Smooth muscle cell (in vitro differentiated cells): ENCODE results near the gene ENTPD1. TPM values are rescaled to one million over a fixed set of nuclear protein-coding genes. Genes with fewer than 3 reads are reported as not detected.
"Not testable (repeated sequence)": the region's sequence is repeated elsewhere in the genome, so short reads cannot be mapped to it uniquely, and the experiment has no call there.

ENCODE experiments used
- DNase-seq: peaks from one replicate; lab custom pipeline; 2025; ENCODE audit not compliant: unreplicated experiment; lab: John Stamatoyannopoulos, UW
- H2AFZ ChIP-seq: fragments of 200-600 bp; sonication (generic); 2 replicates; pipeline ENCODE4 v1.6.0; 2016; ENCODE audit warnings: antibody characterized with exemption, low read depth, mild to moderate bottlenecking
- H3F3A ChIP-seq: fragments of 200-600 bp; sonication (generic); 2 replicates; pipeline ENCODE4 v1.6.0; 2017; ENCODE audit warnings: antibody characterized with exemption, low read depth
- H3K27ac ChIP-seq: fragments of 200-600 bp; sonication (generic); 2 replicates; pipeline ENCODE4 v1.5.1; 2016; ENCODE audit warnings: low read depth, mild to moderate bottlenecking
- H3K27me3 ChIP-seq: fragments of 200-600 bp; sonication (generic); 2 replicates; pipeline ENCODE4 v1.6.1; 2016; ENCODE audit warnings: low read depth, mild to moderate bottlenecking
- H3K36me3 ChIP-seq: fragments of 200-600 bp; sonication (generic); 2 replicates; pipeline ENCODE4 v1.5.1; 2016; ENCODE audit warnings: low read depth
- H3K4me1 ChIP-seq: fragments of 200-600 bp; sonication (generic); 2 replicates; pipeline ENCODE4 v1.5.1; 2016; ENCODE audit warnings: low read depth
- H3K4me2 ChIP-seq: fragments of 200-600 bp; sonication (generic); 2 replicates; pipeline ENCODE4 v1.6.0; 2016; ENCODE audit warnings: mild to moderate bottlenecking
- H3K4me3 ChIP-seq: fragments of 200-600 bp; sonication (generic); 2 replicates; pipeline ENCODE4 v1.5.1; 2016; ENCODE audit warnings: mild to moderate bottlenecking
- H3K79me2 ChIP-seq: fragments of 200-600 bp; sonication (generic); 2 replicates; pipeline ENCODE4 v1.6.0; 2016; ENCODE audit warnings: low read depth, mild to moderate bottlenecking
- H3K9ac ChIP-seq: fragments of 200-600 bp; sonication (generic); 2 replicates; pipeline ENCODE4 v1.6.0; 2016; ENCODE audit warnings: low read depth
- H3K9me3 ChIP-seq: fragments of 200-600 bp; sonication (generic); replicated peaks from 2 replicates; pipeline ENCODE4 v1.5.1; 2016; ENCODE audit warnings: low read depth
- H4K20me1 ChIP-seq: fragments of 200-600 bp; sonication (generic); 2 replicates; pipeline ENCODE4 v1.6.0; 2016; ENCODE audit warnings: low read depth
- WGBS: methylation state at CpG from one replicate; pipeline ENCODE4 v1.1.7; 2016; ENCODE audit warnings: low lambda C conversion rate; 5-methylcytosine and 5-hydroxymethylcytosine counted together
- polyA plus RNA-seq: library from polyadenylated mRNA; unstranded; fragments of >200 nt; fragmentation: Nextera tagmentation; extraction: Ambion mirVana; gene quantifications from 2 replicates; pipeline ENCODE4 v1.2.1, GENCODE V29; 2016
- total RNA-seq: library from RNA; depleted of rRNA; stranded (reverse); fragments of >200 nt; gene quantifications from 2 replicates; pipeline ENCODE4 v1.2.3, GENCODE V29; 2014
- TF ChIP-seq, protein P1 (sequence below): fragments of 200-600 bp; sonication (generic); IDR thresholded peaks from 2 replicates; pipeline ENCODE4 v1.5.1; 2017; ENCODE audit warnings: borderline replicate concordance, mild to moderate bottlenecking, antibody characterized with exemption; ENCODE audit not compliant: insufficient read depth, poor library complexity, severe bottlenecking

The ENTPD1 gene
- total and polyA plus RNA-seq, 2 experiments from 2014 or later, result 2.7 to 5.0 TPM

DNA sequence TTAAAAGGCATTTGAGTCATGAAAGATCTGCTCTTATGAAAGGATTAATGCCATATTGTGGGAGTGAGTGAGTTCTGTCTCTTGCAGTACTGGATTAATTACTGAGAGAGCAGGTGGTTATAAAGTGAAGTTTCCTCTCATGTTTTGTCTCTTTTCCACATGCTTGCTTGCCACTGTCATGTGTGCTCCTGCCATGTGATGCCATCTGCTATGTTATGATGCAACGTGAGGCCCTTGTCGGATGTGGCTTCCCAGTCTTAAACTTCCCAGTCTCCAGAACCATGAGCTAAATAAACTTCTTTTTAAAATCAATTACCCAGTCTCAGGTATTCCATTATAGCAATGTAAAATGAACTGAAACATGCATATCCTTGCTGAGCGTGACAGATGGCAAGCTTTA, 39.5 kb upstream of the ENTPD1 start:
- no peak overlapping the region for H3K27ac ChIP-seq
- H3K9me3 ChIP-seq, result no peaks in the 10 kb centered on the region
- H2AFZ ChIP-seq, result no peak overlapping the region
- H3F3A ChIP-seq, result no peaks in the 10 kb centered on the region
- no peaks in the 10 kb centered on the region for H3K79me2 ChIP-seq
- no peak for DNase-seq
- no peaks in the 10 kb centered on the region for H4K20me1 ChIP-seq
- H3K27me3 ChIP-seq, result no peaks in the 10 kb centered on the region
- TF ChIP-seq, protein P1, sequence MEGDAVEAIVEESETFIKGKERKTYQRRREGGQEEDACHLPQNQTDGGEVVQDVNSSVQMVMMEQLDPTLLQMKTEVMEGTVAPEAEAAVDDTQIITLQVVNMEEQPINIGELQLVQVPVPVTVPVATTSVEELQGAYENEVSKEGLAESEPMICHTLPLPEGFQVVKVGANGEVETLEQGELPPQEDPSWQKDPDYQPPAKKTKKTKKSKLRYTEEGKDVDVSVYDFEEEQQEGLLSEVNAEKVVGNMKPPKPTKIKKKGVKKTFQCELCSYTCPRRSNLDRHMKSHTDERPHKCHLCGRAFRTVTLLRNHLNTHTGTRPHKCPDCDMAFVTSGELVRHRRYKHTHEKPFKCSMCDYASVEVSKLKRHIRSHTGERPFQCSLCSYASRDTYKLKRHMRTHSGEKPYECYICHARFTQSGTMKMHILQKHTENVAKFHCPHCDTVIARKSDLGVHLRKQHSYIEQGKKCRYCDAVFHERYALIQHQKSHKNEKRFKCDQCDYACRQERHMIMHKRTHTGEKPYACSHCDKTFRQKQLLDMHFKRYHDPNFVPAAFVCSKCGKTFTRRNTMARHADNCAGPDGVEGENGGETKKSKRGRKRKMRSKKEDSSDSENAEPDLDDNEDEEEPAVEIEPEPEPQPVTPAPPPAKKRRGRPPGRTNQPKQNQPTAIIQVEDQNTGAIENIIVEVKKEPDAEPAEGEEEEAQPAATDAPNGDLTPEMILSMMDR, result no peak
- no peak overlapping the region for H3K4me2 ChIP-seq
- no peak overlapping the region for H3K9ac ChIP-seq
- H3K36me3 ChIP-seq, result no peaks in the 10 kb centered on the region
- WGBS, result 88% methylated on average over 3 of the region's 3 CpGs
- no peaks in the 10 kb centered on the region for H3K4me1 ChIP-seq
- no peak overlapping the region for H3K4me3 ChIP-seq

DNA sequence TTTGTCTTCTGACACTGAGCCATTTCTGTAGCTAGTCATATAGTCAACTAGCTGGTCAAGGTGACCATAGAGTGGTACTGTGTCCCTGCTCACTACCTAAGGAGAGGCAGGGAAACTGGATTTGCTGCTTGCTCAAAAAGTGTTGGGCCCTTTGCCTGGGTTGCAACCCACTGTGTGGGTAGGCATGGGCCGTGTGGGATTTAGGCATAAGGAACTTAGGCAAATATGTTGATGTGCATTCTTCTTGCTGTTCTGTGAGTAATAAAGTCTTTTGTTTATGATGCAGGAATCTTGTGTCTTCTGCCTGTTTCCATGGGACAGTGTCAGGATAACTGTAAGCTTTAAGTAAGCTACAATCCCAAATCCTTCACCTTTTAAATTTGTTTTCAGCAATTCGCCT, 39.1 kb upstream of the ENTPD1 start:
- no peak overlapping the region for H3K9ac ChIP-seq
- no peaks in the 10 kb centered on the region for H3K79me2 ChIP-seq
- H3K27me3 ChIP-seq, result no peaks in the 10 kb centered on the region
- no peak overlapping the region for H3K4me2 ChIP-seq
- 67% methylated on average over 2 of the region's 2 CpGs for WGBS
- H3K9me3 ChIP-seq, result no peaks in the 10 kb centered on the region
- no peaks in the 10 kb centered on the region for H3K36me3 ChIP-seq
- no peak overlapping the region for H3K27ac ChIP-seq
- H2AFZ ChIP-seq, result no peak overlapping the region
- no peaks in the 10 kb centered on the region for H4K20me1 ChIP-seq
- no peak for DNase-seq
- TF ChIP-seq, protein P1, result no peak
- no peak overlapping the region for H3K4me3 ChIP-seq
- H3K4me1 ChIP-seq, result no peaks in the 10 kb centered on the region
- no peaks in the 10 kb centered on the region for H3F3A ChIP-seq

DNA sequence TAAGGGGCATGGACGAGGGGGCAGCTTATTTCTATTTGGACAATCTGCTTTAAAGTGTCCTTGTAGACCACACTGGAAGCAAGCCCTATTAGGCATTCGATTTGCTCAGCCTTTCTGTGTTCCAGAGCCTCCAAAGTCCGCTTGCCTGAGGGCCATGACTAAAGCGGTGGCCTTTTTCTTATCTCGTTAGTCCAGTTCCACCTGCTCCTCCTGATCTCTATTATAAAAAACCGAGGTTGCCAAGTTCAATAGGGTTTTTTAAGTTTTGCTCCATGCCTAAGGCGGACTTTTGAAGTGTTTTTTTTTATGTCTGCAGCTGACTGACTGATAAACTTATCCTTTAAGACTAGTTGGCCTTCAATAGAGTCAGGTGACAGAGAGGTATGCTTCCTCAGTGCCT, 35.2 kb upstream of the ENTPD1 start:
- not testable (repeated sequence) for H2AFZ ChIP-seq, H3F3A ChIP-seq, H3K9me3 ChIP-seq, H3K4me2 ChIP-seq, H3K27ac ChIP-seq, H3K36me3 ChIP-seq, H3K4me1 ChIP-seq, H3K79me2 ChIP-seq, H3K9ac ChIP-seq, H4K20me1 ChIP-seq, DNase-seq, H3K27me3 ChIP-seq, H3K4me3 ChIP-seq
- 70% methylated on average over 7 of the region's 7 CpGs for WGBS

DNA sequence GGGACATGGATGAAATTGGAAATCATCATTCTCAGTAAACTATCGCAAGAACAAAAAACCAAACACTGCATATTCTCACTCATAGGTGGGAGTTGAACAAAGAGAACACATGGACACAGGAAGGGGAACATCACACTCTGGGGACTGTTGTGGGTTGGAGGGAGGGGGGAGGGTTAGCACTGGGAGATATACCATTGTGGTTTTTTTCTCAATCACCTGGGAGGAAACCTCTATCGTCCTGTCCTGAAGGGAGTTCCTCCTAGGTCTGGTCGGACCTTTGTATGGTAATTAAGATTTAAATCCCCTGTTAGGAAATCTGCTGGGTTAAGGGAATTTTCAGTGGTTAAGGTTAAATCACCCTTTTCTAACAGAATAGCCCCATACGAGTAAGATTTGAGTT, 33.5 kb upstream of the ENTPD1 start:
- H3K9me3 ChIP-seq, H3K27me3 ChIP-seq, H3F3A ChIP-seq, H3K36me3 ChIP-seq, H3K79me2 ChIP-seq, H3K27ac ChIP-seq, H4K20me1 ChIP-seq, H2AFZ ChIP-seq, DNase-seq, H3K9ac ChIP-seq, H3K4me3 ChIP-seq, H3K4me2 ChIP-seq, H3K4me1 ChIP-seq: not testable (repeated sequence)
- WGBS, result 89% methylated on average over 4 of the region's 4 CpGs

DNA sequence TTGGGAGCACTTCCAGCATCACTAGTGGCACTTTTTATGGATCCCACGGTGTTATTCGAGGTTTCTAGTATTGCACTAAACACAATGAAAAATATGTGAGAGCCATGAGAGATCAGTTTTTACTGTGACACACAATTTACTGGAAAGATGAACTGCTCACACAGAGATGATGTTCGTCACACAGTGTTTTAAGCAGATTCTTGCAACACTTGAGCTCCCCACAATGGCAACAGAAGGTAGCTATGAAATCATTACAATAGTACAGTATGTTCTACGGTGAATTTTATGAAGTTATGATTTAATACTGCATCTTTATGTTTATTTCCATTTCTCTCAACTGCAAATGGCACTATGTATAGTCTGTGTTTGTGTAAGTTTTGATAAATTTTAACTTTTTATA, 27.4 kb upstream of the ENTPD1 start:
- H3K27ac ChIP-seq, result no peak overlapping the region
- no peaks in the 10 kb centered on the region for H3K9me3 ChIP-seq
- WGBS, result 85% methylated on average over 4 of the region's 4 CpGs
- no peak for DNase-seq
- H3K27me3 ChIP-seq, result no peaks in the 10 kb centered on the region
- no peaks in the 10 kb centered on the region for H3K79me2 ChIP-seq
- no peaks in the 10 kb centered on the region for H3F3A ChIP-seq
- peak overlapping the region; percentile 10 for H2AFZ ChIP-seq
- H3K4me1 ChIP-seq, result no peaks in the 10 kb centered on the region
- H3K4me2 ChIP-seq, result no peak overlapping the region
- peaks cover 4% of the 10 kb centered on the region for H3K36me3 ChIP-seq
- H3K9ac ChIP-seq, result no peak overlapping the region
- no peak overlapping the region for H3K4me3 ChIP-seq
- TF ChIP-seq, protein P1, result no peak
- H4K20me1 ChIP-seq, result no peaks in the 10 kb centered on the region
